AG10803 (cell line): ENCODE measurements around the gene KDF1.

ENCODE experiments used
- DNase-seq: peaks from one replicate; pipeline ENCODE4 v3.0.0; 2010; ENCODE audit warnings: low read depth
- H3K4me3 ChIP-seq: 2 replicates; pipeline ENCODE4 v1.5.1; 2011; ENCODE audit warnings: mild to moderate bottlenecking, low read length, control low read depth
- TF ChIP-seq, protein P1 (sequence below): conservative IDR thresholded peaks from 2 replicates; pipeline ENCODE4 v1.5.1; 2011; ENCODE audit warnings: mild to moderate bottlenecking, low read length, control low read depth, inconsistent platforms

Gene KDF1

DNA sequence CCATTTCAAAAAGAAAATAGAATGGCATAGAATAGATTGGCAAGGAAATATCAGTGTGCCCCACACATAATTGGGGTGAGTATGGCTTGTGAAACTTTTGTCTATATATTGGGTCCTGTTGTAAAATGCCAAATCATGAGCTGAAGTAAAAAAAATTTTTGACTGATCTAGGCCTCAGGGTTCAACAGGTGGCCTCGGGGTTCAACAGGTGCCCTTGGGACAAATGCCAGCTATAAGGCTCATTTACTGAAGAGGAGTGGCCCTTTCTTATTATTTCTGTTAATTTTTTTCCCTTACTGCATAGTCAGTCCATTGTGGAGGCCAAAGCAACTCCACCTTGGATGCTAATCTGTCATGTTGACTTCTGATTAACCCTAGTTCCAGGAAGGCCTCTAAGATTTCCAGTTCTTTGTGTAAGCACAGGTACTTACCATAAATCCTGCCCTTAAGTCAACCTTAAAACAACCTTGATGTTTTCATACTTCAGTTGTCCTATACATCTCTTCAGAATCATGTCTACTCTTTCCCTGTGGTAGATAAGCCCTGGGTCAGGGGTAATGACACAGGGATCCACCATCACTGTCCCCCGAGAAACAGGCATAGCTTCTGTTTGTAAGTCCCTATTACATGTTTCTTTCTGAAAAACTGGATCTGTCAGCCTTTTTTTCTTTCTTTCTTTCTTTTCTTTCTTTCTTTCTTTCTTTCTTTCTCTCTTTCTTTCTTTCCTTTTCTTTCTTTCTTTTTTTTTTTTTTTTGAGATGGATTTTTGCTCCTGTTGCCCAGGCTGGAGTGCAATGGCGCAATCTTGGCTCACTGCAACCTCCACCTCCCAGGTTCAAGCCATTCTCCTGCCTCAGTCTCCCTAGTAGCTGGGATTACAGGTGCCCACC lies 16.6 kb upstream of the KDF1 start:
- no peak overlapping the region for H3K4me3 ChIP-seq
- no peak for DNase-seq
- TF ChIP-seq, protein P1, sequence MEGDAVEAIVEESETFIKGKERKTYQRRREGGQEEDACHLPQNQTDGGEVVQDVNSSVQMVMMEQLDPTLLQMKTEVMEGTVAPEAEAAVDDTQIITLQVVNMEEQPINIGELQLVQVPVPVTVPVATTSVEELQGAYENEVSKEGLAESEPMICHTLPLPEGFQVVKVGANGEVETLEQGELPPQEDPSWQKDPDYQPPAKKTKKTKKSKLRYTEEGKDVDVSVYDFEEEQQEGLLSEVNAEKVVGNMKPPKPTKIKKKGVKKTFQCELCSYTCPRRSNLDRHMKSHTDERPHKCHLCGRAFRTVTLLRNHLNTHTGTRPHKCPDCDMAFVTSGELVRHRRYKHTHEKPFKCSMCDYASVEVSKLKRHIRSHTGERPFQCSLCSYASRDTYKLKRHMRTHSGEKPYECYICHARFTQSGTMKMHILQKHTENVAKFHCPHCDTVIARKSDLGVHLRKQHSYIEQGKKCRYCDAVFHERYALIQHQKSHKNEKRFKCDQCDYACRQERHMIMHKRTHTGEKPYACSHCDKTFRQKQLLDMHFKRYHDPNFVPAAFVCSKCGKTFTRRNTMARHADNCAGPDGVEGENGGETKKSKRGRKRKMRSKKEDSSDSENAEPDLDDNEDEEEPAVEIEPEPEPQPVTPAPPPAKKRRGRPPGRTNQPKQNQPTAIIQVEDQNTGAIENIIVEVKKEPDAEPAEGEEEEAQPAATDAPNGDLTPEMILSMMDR: no peak

DNA sequence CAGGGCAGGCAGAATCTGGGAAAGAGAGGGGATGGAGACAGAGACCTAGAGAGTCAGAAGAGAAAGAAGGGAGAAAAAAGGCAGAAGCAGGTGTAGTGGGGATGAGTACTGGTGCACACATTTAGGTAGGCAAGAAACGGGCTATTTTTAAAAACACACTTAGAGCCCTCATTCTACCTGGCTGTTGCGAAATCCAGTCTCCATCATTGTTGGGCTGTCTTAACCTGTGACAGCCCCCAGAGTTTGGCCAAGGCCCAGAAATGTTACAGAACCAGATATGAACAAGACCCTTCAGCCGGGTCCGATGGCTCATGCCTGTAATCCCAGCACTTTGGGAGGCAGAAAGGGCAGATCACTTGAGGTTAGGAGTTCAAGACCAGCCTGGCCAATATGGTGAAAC lies 12.6 kb upstream of the KDF1 start:
- TF ChIP-seq, protein P1: no peak
- no peak for DNase-seq
- H3K4me3 ChIP-seq: no peak overlapping the region

DNA sequence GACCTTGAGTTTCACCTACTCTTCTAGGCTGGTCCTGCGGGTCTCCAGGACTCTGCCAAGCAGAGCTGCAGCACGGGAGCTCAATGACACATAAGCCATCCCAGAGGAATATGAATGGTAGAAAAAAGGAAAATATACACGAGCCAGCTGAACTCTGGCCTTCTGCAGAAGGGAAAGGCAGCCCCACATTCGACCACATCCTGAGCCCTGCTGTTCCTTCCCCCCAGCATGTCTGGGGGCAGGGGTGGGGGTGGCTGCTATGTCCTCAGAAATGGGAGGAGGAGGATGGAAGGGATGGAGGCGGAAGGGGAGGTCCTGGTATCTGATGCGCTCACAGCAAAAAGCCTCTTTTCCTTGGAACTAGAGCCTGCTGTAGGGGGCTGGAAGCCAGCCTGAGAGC lies 12.1 kb upstream of the KDF1 start:
- DNase-seq: no peak
- TF ChIP-seq, protein P1: no peak
- no peak overlapping the region for H3K4me3 ChIP-seq

DNA sequence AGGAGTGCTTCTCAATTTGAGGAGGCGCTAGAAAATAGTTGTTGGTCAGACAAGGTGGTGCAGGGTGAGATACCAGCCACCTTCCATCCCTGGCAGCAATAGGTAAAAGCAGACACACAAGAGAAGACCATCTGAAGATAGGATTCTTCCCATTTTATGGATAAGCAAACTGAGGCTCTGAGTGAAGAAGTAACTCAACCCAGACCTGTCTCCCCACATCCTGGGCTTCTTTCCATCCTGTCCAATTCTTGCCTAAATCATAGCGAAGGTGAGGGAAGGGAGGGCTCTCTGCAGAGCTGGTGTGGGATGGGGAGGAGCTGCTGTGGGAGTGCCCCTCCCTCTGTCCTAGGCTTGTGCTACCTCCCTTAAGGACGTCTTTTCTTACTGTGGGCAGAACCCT lies 11.3 kb upstream of the KDF1 start:
- no peak for DNase-seq
- H3K4me3 ChIP-seq: no peak overlapping the region
- TF ChIP-seq, protein P1: no peak

DNA sequence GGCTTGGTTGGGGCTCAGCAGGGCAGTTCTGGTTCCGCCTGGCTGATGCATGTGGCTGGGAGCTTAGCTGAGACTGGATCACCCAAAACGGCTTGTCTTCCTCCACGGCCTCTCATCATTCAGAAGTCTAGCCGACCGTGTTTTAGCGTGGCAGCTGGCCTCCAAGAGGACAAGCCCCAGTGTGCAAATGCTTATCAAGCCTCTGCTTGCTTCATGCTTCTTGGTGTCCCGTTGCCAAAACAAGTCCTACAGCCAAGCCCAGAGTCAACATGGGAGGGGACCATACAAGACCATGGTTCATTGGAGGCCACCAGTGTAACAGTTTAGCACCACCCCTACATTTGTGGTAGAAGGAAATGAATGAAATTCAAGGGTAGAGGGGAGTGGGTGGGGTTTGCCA lies 10.5 kb upstream of the KDF1 start:
- DNase-seq: no peak
- H3K4me3 ChIP-seq: no peak overlapping the region
- TF ChIP-seq, protein P1: no peak

DNA sequence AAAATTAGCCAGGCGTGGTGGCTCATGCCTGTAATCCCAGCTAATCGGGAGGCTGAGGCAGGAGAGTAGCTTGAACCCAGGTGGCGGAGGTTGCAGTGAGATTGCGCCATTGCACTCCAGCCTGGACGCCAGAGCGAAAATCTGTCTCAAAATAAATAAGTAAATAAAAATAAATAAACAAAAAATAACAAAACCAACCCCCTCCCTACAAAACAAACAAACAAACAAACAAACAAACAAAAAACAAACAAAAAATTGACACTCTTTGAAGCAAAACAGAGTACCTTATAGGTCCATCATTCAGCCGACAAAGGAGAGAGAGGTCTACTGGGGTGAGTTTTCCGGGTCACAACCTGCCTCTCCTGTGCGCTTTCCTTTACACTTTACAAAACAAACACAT lies 5.4 kb upstream of the KDF1 start:
- no peak for DNase-seq
- TF ChIP-seq, protein P1: no peak
- H3K4me3 ChIP-seq: no peak overlapping the region

DNA sequence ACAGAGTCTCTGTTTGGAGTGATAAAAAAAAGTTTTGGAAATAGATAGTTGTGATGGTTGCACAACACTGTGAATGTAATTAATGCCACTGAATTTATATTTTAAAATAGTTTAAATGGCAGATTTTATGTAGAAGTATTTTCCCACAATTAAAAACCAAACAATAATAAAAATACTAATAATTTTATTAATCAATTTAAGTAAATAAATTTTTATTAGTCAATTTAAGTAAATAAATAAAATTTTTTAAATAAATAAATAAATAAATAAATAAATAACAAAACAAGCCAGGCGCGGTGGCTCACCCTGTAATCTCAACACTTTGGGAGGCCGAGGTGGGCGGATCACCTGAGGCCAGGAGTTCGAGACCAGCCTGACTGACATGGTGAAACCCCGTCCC lies 4.9 kb upstream of the KDF1 start:
- no peak for DNase-seq
- no peak overlapping the region for H3K4me3 ChIP-seq
- TF ChIP-seq, protein P1: no peak
